WTC11 (cell line): Measurements from ENCODE around the gene PACSIN1.

ENCODE experiments used
- CBFB ChIP-seq: sonication (generic); formaldehyde crosslinking; IDR thresholded peaks from 2 replicates; pipeline ENCODE4 v1.8.1; 2022; ENCODE audit warnings: mild to moderate bottlenecking, low read depth, missing genetic modification reagents
- CREB1 ChIP-seq: sonication (generic); formaldehyde crosslinking; IDR thresholded peaks from 2 replicates; pipeline ENCODE4 v1.8.0; 2023; ENCODE audit warnings: mild to moderate bottlenecking, missing genetic modification reagents
- ELF4 ChIP-seq: sonication (generic); formaldehyde crosslinking; IDR thresholded peaks from 2 replicates; pipeline ENCODE4 v1.8.1; 2022; ENCODE audit warnings: low read depth, mild to moderate bottlenecking, moderate library complexity, missing genetic modification reagents
- EMX1 ChIP-seq: fragments of 250-450 bp; sonication (Bioruptor Pico); IDR thresholded peaks from 2 replicates; pipeline ENCODE4 v1.8.0; 2021; ENCODE audit warnings: mild to moderate bottlenecking
- ESRRA ChIP-seq: sonication (generic); formaldehyde crosslinking; IDR thresholded peaks from 2 replicates; pipeline ENCODE4 v1.8.1; 2022; ENCODE audit warnings: mild to moderate bottlenecking, missing genetic modification reagents, borderline replicate concordance
- ETV6 ChIP-seq: sonication (generic); formaldehyde crosslinking; IDR thresholded peaks from 2 replicates; pipeline ENCODE4 v1.8.1; 2022; ENCODE audit warnings: mild to moderate bottlenecking, missing genetic modification reagents
- KAT7 ChIP-seq: sonication (generic); formaldehyde crosslinking; IDR thresholded peaks from 2 replicates; pipeline ENCODE4 v1.8.1; 2023; ENCODE audit warnings: missing genetic modification reagents, mild to moderate bottlenecking, borderline replicate concordance
- MLX ChIP-seq: sonication (generic); formaldehyde crosslinking; IDR thresholded peaks from 2 replicates; pipeline ENCODE4 v1.8.1; 2023; ENCODE audit warnings: mild to moderate bottlenecking, missing genetic modification reagents, moderate library complexity
- MXD4 ChIP-seq: fragments of 250-450 bp; sonication (Bioruptor Pico); IDR thresholded peaks from 2 replicates; pipeline ENCODE4 v1.8.0; 2021; ENCODE audit warnings: mild to moderate bottlenecking, moderate library complexity, borderline replicate concordance
- NR3C1 ChIP-seq: sonication (generic); formaldehyde crosslinking; conservative IDR thresholded peaks from 2 replicates; pipeline ENCODE4 v1.8.1; 2023; ENCODE audit warnings: low read depth, mild to moderate bottlenecking, missing genetic modification reagents
- PRRX2 ChIP-seq: fragments of 250-450 bp; sonication (Bioruptor Pico); IDR thresholded peaks from 2 replicates; pipeline ENCODE4 v1.8.0; 2021; ENCODE audit warnings: mild to moderate bottlenecking
- TEAD4 ChIP-seq: sonication (generic); formaldehyde crosslinking; IDR thresholded peaks from 2 replicates; pipeline ENCODE4 v1.8.0; 2022; ENCODE audit warnings: mild to moderate bottlenecking, missing genetic modification reagents
- ZNF281 ChIP-seq: sonication (generic); formaldehyde crosslinking; IDR thresholded peaks from 2 replicates; pipeline ENCODE4 v1.8.0; 2023; ENCODE audit warnings: mild to moderate bottlenecking, missing genetic modification reagents
- TF ChIP-seq, protein P1 (sequence below): fragments of 200-600 bp; IDR thresholded peaks from 2 replicates; pipeline ENCODE4 v1.8.0; 2022; ENCODE audit warnings: antibody characterized with exemption

DNA sequence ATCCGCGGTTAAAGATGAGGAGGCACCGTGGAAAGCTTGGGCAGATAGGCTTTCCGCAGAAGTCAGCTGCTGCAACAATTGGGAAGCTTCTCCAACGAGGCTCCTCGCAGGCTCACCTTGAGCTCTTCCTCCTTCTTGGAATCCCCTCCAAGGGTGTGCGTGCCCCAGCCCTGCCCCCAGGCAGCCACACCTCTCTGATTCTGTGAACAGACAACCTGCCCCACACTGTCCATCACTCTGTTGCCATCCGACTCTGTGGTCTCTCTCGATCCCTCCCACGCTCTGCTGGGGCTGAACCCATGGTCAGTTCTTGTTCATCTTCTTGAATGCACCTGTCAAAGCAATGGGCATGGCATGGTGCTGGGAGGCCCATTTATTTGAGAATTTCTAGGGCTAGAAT, 31.5 kb downstream of the PACSIN1 start:
- TF ChIP-seq, protein P1, sequence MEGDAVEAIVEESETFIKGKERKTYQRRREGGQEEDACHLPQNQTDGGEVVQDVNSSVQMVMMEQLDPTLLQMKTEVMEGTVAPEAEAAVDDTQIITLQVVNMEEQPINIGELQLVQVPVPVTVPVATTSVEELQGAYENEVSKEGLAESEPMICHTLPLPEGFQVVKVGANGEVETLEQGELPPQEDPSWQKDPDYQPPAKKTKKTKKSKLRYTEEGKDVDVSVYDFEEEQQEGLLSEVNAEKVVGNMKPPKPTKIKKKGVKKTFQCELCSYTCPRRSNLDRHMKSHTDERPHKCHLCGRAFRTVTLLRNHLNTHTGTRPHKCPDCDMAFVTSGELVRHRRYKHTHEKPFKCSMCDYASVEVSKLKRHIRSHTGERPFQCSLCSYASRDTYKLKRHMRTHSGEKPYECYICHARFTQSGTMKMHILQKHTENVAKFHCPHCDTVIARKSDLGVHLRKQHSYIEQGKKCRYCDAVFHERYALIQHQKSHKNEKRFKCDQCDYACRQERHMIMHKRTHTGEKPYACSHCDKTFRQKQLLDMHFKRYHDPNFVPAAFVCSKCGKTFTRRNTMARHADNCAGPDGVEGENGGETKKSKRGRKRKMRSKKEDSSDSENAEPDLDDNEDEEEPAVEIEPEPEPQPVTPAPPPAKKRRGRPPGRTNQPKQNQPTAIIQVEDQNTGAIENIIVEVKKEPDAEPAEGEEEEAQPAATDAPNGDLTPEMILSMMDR: no peak
- no peak for TF ChIP-seq ETV6 (CRISPR knock-in tag)
- no peak for TF ChIP-seq EMX1 (CRISPR knock-in tag)
- TF ChIP-seq ESRRA (CRISPR knock-in tag): no peak
- TF ChIP-seq CBFB (CRISPR knock-in tag): no peak
- no peak for TF ChIP-seq ELF4 (CRISPR knock-in tag)
- TF ChIP-seq MXD4 (CRISPR knock-in tag): no peak
- TF ChIP-seq CREB1: no peak
- TF ChIP-seq MLX (CRISPR knock-in tag): no peak
- no peak for TF ChIP-seq ZNF281 (CRISPR knock-in tag)
- no peak for TF ChIP-seq KAT7 (CRISPR knock-in tag)
- TF ChIP-seq NR3C1 (CRISPR knock-in tag): no peak
- no peak for TF ChIP-seq PRRX2 (CRISPR knock-in tag)
- no peak for TF ChIP-seq TEAD4 (CRISPR knock-in tag)
